ENCODE measurements around the gene ATP23. TPM values are rescaled to one million over a fixed set of nuclear protein-coding genes. Genes with fewer than 3 reads are reported as not detected.

ATP23 gene
- total and polyA plus RNA-seq, 10 of the 15 experiments (the other 5 are each of a cell fraction or from before 2014, with no cell fraction given), result 1.6 to 28.1 (median 15.1) TPM

GRCh38 chr12:57895389-57896114 lies 45.8 kb upstream of the ATP23 start:
- Histone ChIP-seq H3K27me3 (replicated peaks in 1 of 2; ENCODE audit: control insufficient read depth in 2 of 2, insufficient read depth in 2 of 2, low read length in 1 of 2) (no peaks in the 10 kb centered on the region), H3K4me1 (ENCODE audit: control insufficient read depth, insufficient read depth, low read length) (peaks cover 61% of the 10 kb centered on the region), H4K20me1 (ENCODE audit: control insufficient read depth, insufficient read depth) (no peaks in the 10 kb centered on the region), H3K36me3 (ENCODE audit: control insufficient read depth in 2 of 2, insufficient read depth in 2 of 2, low read length in 1 of 2) (no peaks in the 10 kb centered on the region), H3K79me2 (ENCODE audit: control insufficient read depth, insufficient read depth, low read length) (no peaks in the 10 kb centered on the region), H3K9me3 (replicated peaks; ENCODE audit: control insufficient read depth, insufficient read depth, low read length) (no peaks in the 10 kb centered on the region), H3K27ac (ENCODE audit: control insufficient read depth, insufficient read depth) (no peak overlapping the region), H2AFZ (ENCODE audit: control insufficient read depth, low read depth, low read length) (peak overlapping the region; percentile 21; the same call in 1 of the 2 replicates), H3K4me3 (no peak overlapping the region), H3K9ac (ENCODE audit: control insufficient read depth, insufficient read depth, low read length) (no peak overlapping the region), H3K4me2 (ENCODE audit: control insufficient read depth, insufficient read depth) (peak overlapping the region; percentile 89; the same call in 1 of the 2 replicates)
- SMC1A ChIA-PET (ENCODE audit: uncharacterized antibody, unreplicated experiment), result interaction anchor here (0.8 to 17.5 kb wide), 12 partner anchors 8 to 139 kb away, joined by 3 to 416 read pairs (median 4); partner anchors contain the start of genes AVIL and CTDSP2
- intact Hi-C loops (cut with micrococcal nuclease; ENCODE audit: unreplicated experiment), result no loop called here
- POLR2A ChIA-PET, result interaction anchor here (0.6 to 11.1 kb wide), 6 partner anchors 15 to 823 kb away, joined by 3 to 112 read pairs (median 5); partner anchors contain the start of gene CTDSP2
- DNase-seq (ENCODE audit: low read depth, low spot score), result no peak
- 63% methylated on average over 5 of the region's 5 CpGs for WGBS (ENCODE audit: insufficient coverage, insufficient replicate concordance, low lambda C conversion rate, missing lambda C conversion rate)
- CTCF ChIA-PET, result interaction anchor here (1.1 to 5.8 kb wide), 16 partner anchors 9 to 144 kb away, joined by 3 to 131 read pairs (median 6); partner anchors contain the start of genes CDK4 and TSFM
- no peak for ATAC-seq
- RAD21 ChIA-PET (ENCODE audit: unreplicated experiment), result interaction anchor here (0.8 to 15.2 kb wide), 10 partner anchors 9 to 139 kb away, joined by 3 to 273 read pairs (median 6); partner anchors contain the start of gene CTDSP2
- in situ Hi-C loops (cut with MboI), result no loop called here
- no TSS peak for BruUV-seq (replicated peaks)
- no peak for FAIRE-seq
- no peak for TF ChIP-seq NFYA (IDR thresholded peaks at IDR 0.05; ENCODE audit: borderline replicate concordance, low read depth, low read length)
- no peak for TF ChIP-seq EP300 (IDR thresholded peaks at IDR 0.05; ENCODE audit: borderline replicate concordance in 1 of 2, control insufficient read depth in 1 of 2, low read depth in 2 of 2, low read length in 2 of 2)
- no peak for TF ChIP-seq ZBTB33 (IDR thresholded peaks at IDR 0.05)
- no peak for TF ChIP-seq YY1 (IDR thresholded peaks at IDR 0.05; ENCODE audit: low read depth, low read length)
- no peak for TF ChIP-seq NFIC (IDR thresholded peaks at IDR 0.05; ENCODE audit: low read depth, low read length)
- TF ChIP-seq EGR1 (IDR thresholded peaks at IDR 0.05; ENCODE audit: borderline replicate concordance in 1 of 2, low read depth in 2 of 2, low read length in 2 of 2), result no peak
- no peak for TF ChIP-seq MTA3 (IDR thresholded peaks at IDR 0.05; ENCODE audit: borderline replicate concordance, low read length)
- TF ChIP-seq RB1 (IDR thresholded peaks at IDR 0.05; ENCODE audit: borderline replicate concordance), result no peak
- no peak for TF ChIP-seq SUPT20H (IDR thresholded peaks at IDR 0.05; ENCODE audit: borderline replicate concordance, control insufficient read depth, low read depth, low read length)
- no peak for TF ChIP-seq RAD21 (IDR thresholded peaks at IDR 0.05; ENCODE audit: insufficient read depth, low read depth, low read length)
- TF ChIP-seq SREBF2 (IDR thresholded peaks at IDR 0.05; ENCODE audit: low read length), result no peak
- TF ChIP-seq, protein P1, sequence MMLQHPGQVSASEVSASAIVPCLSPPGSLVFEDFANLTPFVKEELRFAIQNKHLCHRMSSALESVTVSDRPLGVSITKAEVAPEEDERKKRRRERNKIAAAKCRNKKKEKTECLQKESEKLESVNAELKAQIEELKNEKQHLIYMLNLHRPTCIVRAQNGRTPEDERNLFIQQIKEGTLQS (IDR thresholded peaks at IDR 0.05; ENCODE audit: borderline replicate concordance, extremely low read depth, low read depth, low read length), result no peak
- no peak for TF ChIP-seq POLR2A (IDR thresholded peaks at IDR 0.05; ENCODE audit: low read depth, low read length)
- TF ChIP-seq STAT3 (IDR thresholded peaks at IDR 0.05; ENCODE audit: low read depth, low read length), result no peak
- no peak for TF ChIP-seq ATF7 (IDR thresholded peaks at IDR 0.05; ENCODE audit: low read depth)
- TF ChIP-seq ZNF622 (IDR thresholded peaks at IDR 0.05), result no peak
- no peak for TF ChIP-seq CREM (IDR thresholded peaks at IDR 0.05; ENCODE audit: low read depth)
- TF ChIP-seq TCF7 (IDR thresholded peaks at IDR 0.05; ENCODE audit: borderline replicate concordance), result no peak
- TF ChIP-seq, protein P2, sequence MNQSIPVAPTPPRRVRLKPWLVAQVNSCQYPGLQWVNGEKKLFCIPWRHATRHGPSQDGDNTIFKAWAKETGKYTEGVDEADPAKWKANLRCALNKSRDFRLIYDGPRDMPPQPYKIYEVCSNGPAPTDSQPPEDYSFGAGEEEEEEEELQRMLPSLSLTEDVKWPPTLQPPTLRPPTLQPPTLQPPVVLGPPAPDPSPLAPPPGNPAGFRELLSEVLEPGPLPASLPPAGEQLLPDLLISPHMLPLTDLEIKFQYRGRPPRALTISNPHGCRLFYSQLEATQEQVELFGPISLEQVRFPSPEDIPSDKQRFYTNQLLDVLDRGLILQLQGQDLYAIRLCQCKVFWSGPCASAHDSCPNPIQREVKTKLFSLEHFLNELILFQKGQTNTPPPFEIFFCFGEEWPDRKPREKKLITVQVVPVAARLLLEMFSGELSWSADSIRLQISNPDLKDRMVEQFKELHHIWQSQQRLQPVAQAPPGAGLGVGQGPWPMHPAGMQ (IDR thresholded peaks at IDR 0.05; ENCODE audit: borderline replicate concordance), result no peak
- TF ChIP-seq MXI1 (IDR thresholded peaks at IDR 0.05; ENCODE audit: low read depth, low read length), result no peak
